K562 (cell line): ENCODE results near the gene RREB1. TPM values are rescaled to one million over a fixed set of nuclear protein-coding genes. Genes with fewer than 3 reads are reported as not detected.

ENCODE experiments used
- CREB1 ChIP-seq, 2 experiments: sonication (generic) in 1 of 2; formaldehyde crosslinking in 1 of 2; IDR thresholded peaks; 2 replicates each; pipeline versions ENCODE4 v1.6.1 to v1.8.0; 2012 to 2022; ENCODE audit warnings: inconsistent platforms in 1 of 2, mild to moderate bottlenecking in 1 of 2, missing genetic modification reagents in 1 of 2, moderate library complexity in 1 of 2
- ELF2 ChIP-seq: fragments of 250-450 bp; sonication (Bioruptor Pico); IDR thresholded peaks from 2 replicates; pipeline ENCODE4 v1.5.0; 2021; ENCODE audit warnings: mild to moderate bottlenecking
- ESRRB ChIP-seq: fragments of 250-450 bp; sonication (Bioruptor Pico); IDR thresholded peaks from 2 replicates; pipeline ENCODE4 v1.5.0; 2020; ENCODE audit warnings: mild to moderate bottlenecking, moderate library complexity, borderline replicate concordance
- FOSL1 ChIP-seq: fragments of 200-800 bp; sonication (Bioruptor generic); conservative IDR thresholded peaks from 2 replicates; pipeline ENCODE4 v1.6.1; 2016; ENCODE audit warnings: missing genetic modification characterization, missing compliant biosample characterization
- FOXP1 ChIP-seq: sonication (generic); formaldehyde crosslinking; IDR thresholded peaks from 2 replicates; pipeline ENCODE4 v1.8.0; 2022; ENCODE audit warnings: mild to moderate bottlenecking, missing genetic modification reagents
- HOXB6 ChIP-seq: fragments of 250-450 bp; sonication (Bioruptor Pico); IDR thresholded peaks from 2 replicates; pipeline ENCODE4 v1.5.1; 2022; ENCODE audit warnings: mild to moderate bottlenecking, borderline replicate concordance
- KDM1A ChIP-seq, 2 experiments: fragments of 450-650 bp; IDR thresholded peaks; 2 replicates each; pipeline ENCODE4 v1.6.1; 2016; ENCODE audit warnings: mild to moderate bottlenecking in 2 of 2
- KLF10 ChIP-seq: fragments of 250-450 bp; sonication (Bioruptor Pico); IDR thresholded peaks from 2 replicates; pipeline ENCODE4 v1.6.1; 2021; ENCODE audit warnings: matching md5 sums
- KLF13 ChIP-seq: fragments of 450-650 bp; IDR thresholded peaks from 2 replicates; pipeline ENCODE4 v1.6.1; 2016; ENCODE audit warnings: missing genetic modification characterization, low read depth, mild to moderate bottlenecking, missing compliant biosample characterization, moderate library complexity, borderline replicate concordance
- L3MBTL2 ChIP-seq: fragments of 450-650 bp; IDR thresholded peaks from 2 replicates; pipeline ENCODE4 v1.6.1; 2016; ENCODE audit warnings: mild to moderate bottlenecking, moderate library complexity
- MAX ChIP-seq: sonication (generic); formaldehyde crosslinking; IDR thresholded peaks from 2 replicates; pipeline ENCODE4 v1.9.0; 2022; ENCODE audit warnings: mild to moderate bottlenecking, missing genetic modification reagents
- MEIS2 ChIP-seq: fragments of 450-650 bp; IDR thresholded peaks from 2 replicates; pipeline ENCODE4 v1.6.1; 2014; ENCODE audit warnings: mild to moderate bottlenecking; ENCODE audit not compliant: partially characterized antibody
- MLX ChIP-seq, 2 experiments: fragments of 450-650 bp in 1 of 2; sonication (generic) in 1 of 2; formaldehyde crosslinking; conservative IDR thresholded peaks; 2 replicates each; pipeline versions ENCODE4 v1.4.0 to v1.8.1; 2020 to 2022; ENCODE audit warnings: mild to moderate bottlenecking in 1 of 2, missing genetic modification reagents in 1 of 2
- NCOA2 ChIP-seq, 2 experiments: fragments of 450-650 bp; IDR thresholded peaks; 2 replicates each; pipeline ENCODE4 v1.6.1; 2018; ENCODE audit warnings: mild to moderate bottlenecking in 2 of 2, moderate library complexity in 1 of 2; ENCODE audit not compliant: partially characterized antibody in 2 of 2
- NR4A1 ChIP-seq, 2 experiments: fragments of 250-450 bp in 1 of 2; fragments of 450-650 bp in 1 of 2; sonication (Bioruptor Pico) in 1 of 2; IDR thresholded peaks; 2 replicates each; pipeline versions ENCODE4 v1.4.0 to v1.6.1; 2016 to 2020; ENCODE audit warnings: mild to moderate bottlenecking in 2 of 2, missing compliant biosample characterization in 1 of 2, missing genetic modification characterization in 1 of 2, moderate library complexity in 1 of 2
- POLR2AphosphoS5 ChIP-seq: IDR thresholded peaks from 2 replicates; pipeline ENCODE4 v1.6.1; 2011; ENCODE audit warnings: mild to moderate bottlenecking, low read depth, low read length, moderate library complexity; ENCODE audit not compliant: control insufficient read depth, insufficient read depth
- PRDM10 ChIP-seq: fragments of 450-650 bp; IDR thresholded peaks from 2 replicates; pipeline ENCODE4 v1.6.1; 2018; ENCODE audit not compliant: partially characterized antibody
- TBP ChIP-seq: optimal IDR thresholded peaks from 2 replicates; pipeline ENCODE3; 2011; ENCODE audit warnings: low read depth, low read length, improper control_type of control experiment
- ZKSCAN1 ChIP-seq: fragments of 150-350 bp; IDR thresholded peaks from 2 replicates; pipeline ENCODE4 v1.6.1; 2016; ENCODE audit warnings: low read depth, low read length
- ZNF324 ChIP-seq: fragments of 250-450 bp; sonication (Bioruptor Pico); IDR thresholded peaks from 2 replicates; pipeline ENCODE4 v1.4.0; 2020; ENCODE audit warnings: mild to moderate bottlenecking
- ZNF699 ChIP-seq: fragments of 250-450 bp; sonication (Bioruptor Pico); IDR thresholded peaks from 2 replicates; pipeline ENCODE4 v1.8.0; 2021; ENCODE audit warnings: mild to moderate bottlenecking, moderate library complexity; ENCODE audit not compliant: insufficient replicate concordance
- ZNF717 ChIP-seq: fragments of 250-450 bp; sonication (Bioruptor Pico); IDR thresholded peaks from 2 replicates; pipeline ENCODE4 v1.5.0; 2021
- polyA plus RNA-seq, 8 experiments: library from polyadenylated mRNA; depleted of rRNA in 4 of 8; stranded (reverse) in 5 of 8; unstranded in 3 of 8; fragments of >200 nt; fragmentation: Nextera tagmentation in 2 of 8; fragmentation: Illumina TruSeq in 1 of 8; extraction: Ambion mirVana in 2 of 8; extraction: Trizol in 1 of 8; gene quantifications; 2 replicates each; pipeline versions ENCODE4 v1.2.1 to v1.2.3, GENCODE V29; 2011 to 2014; ENCODE audit warnings: inconsistent platforms in 1 of 8, missing spikeins in 1 of 8
- total RNA-seq, 7 experiments: library from RNA; depleted of rRNA in 6 of 7; stranded (reverse); fragments of >200 nt in 6 of 7; fragmentation: Illumina TruSeq in 2 of 7; extraction: Trizol in 2 of 7; gene quantifications; 2 replicates each; pipeline versions ENCODE4 v1.2.1 to v1.2.3, GENCODE V29; 2011 to 2021; ENCODE audit warnings: low replicate concordance in 1 of 7

RREB1 gene
- total and polyA plus RNA-seq, 9 of the 15 experiments (the other 6 are each of a cell fraction or from before 2014, with no cell fraction given): 3.3 to 64.2 (median 19.3) TPM

GRCh38 chr6:7198833-7199800, 91.4 kb downstream of the RREB1 start (continued):
- 0 out of 2 replicates have a peak, but pooled peaks have one; percentile 24 for TF ChIP-seq ZNF324 (CRISPR knock-in tag)
- TF ChIP-seq HOXB6 (CRISPR knock-in tag): no peak
- peak; percentile 64; the same call in 1 of the 2 replicates for TF ChIP-seq CREB1 (IDR thresholded peaks at IDR 0.05)
- TF ChIP-seq CREB1 (CRISPR knock-in tag; IDR thresholded peaks at IDR 0.05): no peak
- 0 out of 2 replicates have a peak, but pooled peaks have one; percentile 17 for TF ChIP-seq FOXP1 (CRISPR knock-in tag)
- peak; percentile 87 for TF ChIP-seq TBP
- TF ChIP-seq POLR2AphosphoS5: peak; percentile 91
- TF ChIP-seq ZNF717 (CRISPR knock-in tag): 0 out of 2 replicates have a peak, but pooled peaks have one; percentile 62
- no peak for TF ChIP-seq MAX (CRISPR knock-in tag)
- TF ChIP-seq L3MBTL2: peak; percentile 37; the same call in 1 of the 2 replicates
- TF ChIP-seq KLF13 (tag): 0 out of 2 replicates have a peak, but pooled peaks have one; percentile 35
- no peak for TF ChIP-seq ZNF699
- 0 out of 4 replicates have a peak, but pooled peaks of 1 of the 2 experiments have one; percentile 28 for TF ChIP-seq MLX (CRISPR knock-in tag; conservative IDR thresholded peaks at IDR 0.05)
- peak; percentile 10 for TF ChIP-seq MEIS2
- no peak for TF ChIP-seq NR4A1 (CRISPR knock-in tag; IDR thresholded peaks at IDR 0.05)
- TF ChIP-seq NR4A1 (tag; IDR thresholded peaks at IDR 0.05): 0 out of 2 replicates have a peak, but pooled peaks have one; percentile 23
- TF ChIP-seq FOSL1 (tag): peak; percentile 79
- peak; percentile 70 to 73; a peak in 3 of 4 replicates for TF ChIP-seq KDM1A (IDR thresholded peaks at IDR 0.05)
- TF ChIP-seq NCOA2 (IDR thresholded peaks at IDR 0.05; ENCODE audit: partially characterized antibody in 2 of 2): peak in 1 of 2 experiments; percentile 66
- no peak for TF ChIP-seq ESRRB
- TF ChIP-seq ELF2 (CRISPR knock-in tag): no peak
- TF ChIP-seq ZKSCAN1: 0 out of 2 replicates have a peak, but pooled peaks have one; percentile 16
- TF ChIP-seq PRDM10: no peak
- no peak for TF ChIP-seq KLF10
